ENCODE results near the gene GCSAM.

The GCSAM gene

GRCh38 chr3:112121577-112122547 lies 11.2 kb downstream of the GCSAM start:
- no peak overlapping the region for H3K4me3 ChIP-seq (ENCODE audit: low read depth in 1 of 5, low read length in 5 of 5)
- no peaks in the 10 kb centered on the region for H3K36me3 ChIP-seq (ENCODE audit: control insufficient read depth in 5 of 5, insufficient read depth in 5 of 5, low read length in 5 of 5)
- H3K9ac ChIP-seq (ENCODE audit: low read length in 5 of 5), result no peak overlapping the region
- no peaks in the 10 kb centered on the region for H3K27me3 ChIP-seq (ENCODE audit: control insufficient read depth in 5 of 5, insufficient read depth in 4 of 5, low read length in 5 of 5)
- H3K27ac ChIP-seq (ENCODE audit: low read depth, low read length), result no peak overlapping the region
- peaks cover 0 to 19% (median 0%) of the 10 kb centered on the region in 5 donors for H3K4me1 ChIP-seq (ENCODE audit: control insufficient read depth in 5 of 5, insufficient read depth in 5 of 5, low read length in 5 of 5)
- H3K9me3 ChIP-seq (ENCODE audit: control insufficient read depth in 5 of 5, low read length in 5 of 5), result no peaks in the 10 kb centered on the region

GRCh38 chr3:112119962-112120836 lies 12.8 kb downstream of the GCSAM start:
- Histone ChIP-seq H3K36me3 (ENCODE audit: control insufficient read depth in 5 of 5, insufficient read depth in 5 of 5, low read length in 5 of 5) (no peaks in the 10 kb centered on the region), H3K9me3 (ENCODE audit: control insufficient read depth in 5 of 5, low read length in 5 of 5) (no peaks in the 10 kb centered on the region), H3K4me1 (ENCODE audit: control insufficient read depth in 5 of 5, insufficient read depth in 5 of 5, low read length in 5 of 5) (peaks cover 0 to 25% (median 0%) of the 10 kb centered on the region in 5 donors), H3K27me3 (ENCODE audit: control insufficient read depth in 5 of 5, insufficient read depth in 4 of 5, low read length in 5 of 5) (no peaks in the 10 kb centered on the region), H3K27ac (ENCODE audit: low read depth, low read length) (no peak overlapping the region), H3K4me3 (ENCODE audit: low read depth in 1 of 5, low read length in 5 of 5) (no peak overlapping the region), H3K9ac (ENCODE audit: low read length in 5 of 5) (no peak overlapping the region)

DNA sequence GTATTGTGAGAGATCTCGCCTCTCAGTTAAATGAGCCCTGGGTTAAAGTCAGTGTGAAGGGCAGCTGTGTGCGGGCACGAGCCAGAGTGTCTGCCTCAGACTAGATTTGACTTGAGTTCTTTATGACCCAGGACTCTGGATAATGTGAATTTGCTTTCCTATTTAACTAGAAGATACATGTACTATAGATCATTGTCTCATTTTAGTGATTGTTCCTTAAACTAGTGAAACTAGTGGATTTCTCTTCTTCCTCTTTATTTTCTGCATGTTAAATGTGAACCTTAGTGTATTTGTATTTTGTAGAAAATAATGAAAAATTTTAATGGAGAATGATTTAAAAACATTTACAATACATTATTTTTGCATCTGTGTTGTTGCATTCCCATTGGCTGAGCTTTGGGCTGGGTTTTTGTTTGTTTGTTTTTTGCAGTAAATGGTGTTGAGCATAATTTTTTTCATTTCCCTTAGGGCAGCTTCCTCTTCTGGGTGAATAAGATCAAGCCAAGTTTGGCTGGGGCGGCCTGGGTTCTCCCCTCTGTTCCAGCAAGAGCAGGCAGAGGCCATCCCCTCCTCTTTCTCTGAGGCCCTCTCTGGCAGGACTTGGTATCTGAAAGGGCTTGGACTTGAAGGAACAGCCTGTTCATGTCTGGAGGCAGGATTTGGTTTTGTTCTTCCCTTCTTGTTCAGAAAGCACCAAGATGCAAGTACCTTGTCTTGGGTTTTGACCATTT lies 15.0 kb downstream of the GCSAM start:
- no peaks in the 10 kb centered on the region for H3K9me3 ChIP-seq (ENCODE audit: control insufficient read depth in 5 of 5, low read length in 5 of 5)
- H3K36me3 ChIP-seq (ENCODE audit: control insufficient read depth in 5 of 5, insufficient read depth in 5 of 5, low read length in 5 of 5), result no peaks in the 10 kb centered on the region
- no peaks in the 10 kb centered on the region for H3K27me3 ChIP-seq (ENCODE audit: control insufficient read depth in 5 of 5, insufficient read depth in 4 of 5, low read length in 5 of 5)
- no peak overlapping the region for H3K9ac ChIP-seq (ENCODE audit: low read length in 5 of 5)
- no peak overlapping the region for H3K4me3 ChIP-seq (ENCODE audit: low read depth in 1 of 5, low read length in 5 of 5)
- peaks cover 0 to 25% (median 0%) of the 10 kb centered on the region in 5 donors for H3K4me1 ChIP-seq (ENCODE audit: control insufficient read depth in 5 of 5, insufficient read depth in 5 of 5, low read length in 5 of 5)
- no peak overlapping the region for H3K27ac ChIP-seq (ENCODE audit: low read depth, low read length)

DNA sequence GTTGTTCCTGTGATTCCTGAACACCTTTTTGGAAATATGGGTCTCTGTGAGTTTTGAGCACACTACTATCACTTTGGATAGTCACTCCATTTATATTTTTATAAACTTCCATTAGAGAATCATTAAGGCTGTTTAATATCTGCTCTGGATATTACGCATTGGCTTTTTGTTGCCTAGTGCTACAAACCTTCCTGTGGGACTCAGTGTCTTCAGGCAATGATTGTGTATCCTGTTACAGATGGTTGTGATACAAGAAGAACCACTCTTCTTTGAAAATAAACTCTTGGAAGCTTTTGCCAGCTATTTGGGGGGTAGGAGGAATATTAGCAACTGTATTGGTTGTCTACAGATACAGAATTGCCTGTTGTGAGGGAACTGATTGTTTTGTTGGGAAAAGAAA lies 15.6 kb downstream of the GCSAM start:
- Histone ChIP-seq H3K9ac (ENCODE audit: low read length in 5 of 5) (peak overlapping the region in 1 of 5 donors; percentile 4), H3K36me3 (ENCODE audit: control insufficient read depth in 5 of 5, insufficient read depth in 5 of 5, low read length in 5 of 5) (no peaks in the 10 kb centered on the region), H3K9me3 (ENCODE audit: control insufficient read depth in 5 of 5, low read length in 5 of 5) (no peaks in the 10 kb centered on the region), H3K4me3 (ENCODE audit: low read depth in 1 of 5, low read length in 5 of 5) (no peak overlapping the region), H3K27ac (ENCODE audit: low read depth, low read length) (no peak overlapping the region), H3K27me3 (ENCODE audit: control insufficient read depth in 5 of 5, insufficient read depth in 4 of 5, low read length in 5 of 5) (no peaks in the 10 kb centered on the region), H3K4me1 (ENCODE audit: control insufficient read depth in 5 of 5, insufficient read depth in 5 of 5, low read length in 5 of 5) (peaks cover 0 to 25% (median 0%) of the 10 kb centered on the region in 5 donors)

DNA sequence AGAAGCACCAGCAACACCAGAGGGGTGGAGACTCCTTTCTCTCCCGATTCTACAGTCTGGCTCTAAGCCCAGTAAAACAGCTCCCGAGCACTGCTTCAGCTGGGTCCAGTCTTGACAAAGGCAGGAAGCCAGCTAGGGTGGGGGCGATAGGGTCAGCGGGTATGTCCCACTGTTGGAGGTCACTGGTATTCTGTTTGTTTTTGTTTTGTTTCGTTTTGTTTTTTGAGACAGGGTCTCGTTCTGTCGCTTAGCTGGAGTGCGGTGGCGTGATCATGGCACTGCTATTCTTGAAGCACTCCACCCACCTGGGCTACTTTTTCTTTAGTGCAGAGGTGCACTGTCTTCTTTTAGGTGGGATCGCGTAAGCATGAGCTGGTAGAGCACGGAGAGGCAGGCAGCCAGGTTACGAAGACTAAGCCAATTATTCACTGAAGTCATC lies 16.3 kb downstream of the GCSAM start:
- Histone ChIP-seq H3K4me3 (ENCODE audit: low read depth in 1 of 5, low read length in 5 of 5) (peak overlapping the region; percentile 13 to 62 (median 57)), H3K9me3 (ENCODE audit: control insufficient read depth in 5 of 5, low read length in 5 of 5) (no peaks in the 10 kb centered on the region), H3K27me3 (ENCODE audit: control insufficient read depth in 5 of 5, insufficient read depth in 4 of 5, low read length in 5 of 5) (no peaks in the 10 kb centered on the region), H3K9ac (ENCODE audit: low read length in 5 of 5) (peak overlapping the region in 2 of 5 donors; percentile 4 to 31), H3K4me1 (ENCODE audit: control insufficient read depth in 5 of 5, insufficient read depth in 5 of 5, low read length in 5 of 5) (peaks cover 0 to 25% (median 0%) of the 10 kb centered on the region in 5 donors), H3K27ac (ENCODE audit: low read depth, low read length) (no peak overlapping the region), H3K36me3 (ENCODE audit: control insufficient read depth in 5 of 5, insufficient read depth in 5 of 5, low read length in 5 of 5) (no peaks in the 10 kb centered on the region)

GRCh38 chr3:112115806-112116383 lies 17.2 kb downstream of the GCSAM start:
- Histone ChIP-seq H3K36me3 (ENCODE audit: control insufficient read depth in 5 of 5, insufficient read depth in 5 of 5, low read length in 5 of 5) (no peaks in the 10 kb centered on the region), H3K4me3 (ENCODE audit: low read depth in 1 of 5, low read length in 5 of 5) (no peak overlapping the region), H3K9me3 (ENCODE audit: control insufficient read depth in 5 of 5, low read length in 5 of 5) (no peaks in the 10 kb centered on the region), H3K4me1 (ENCODE audit: control insufficient read depth in 5 of 5, insufficient read depth in 5 of 5, low read length in 5 of 5) (peaks cover 0 to 25% (median 5%) of the 10 kb centered on the region in 5 donors), H3K9ac (ENCODE audit: low read length in 5 of 5) (no peak overlapping the region), H3K27ac (ENCODE audit: low read depth, low read length) (no peak overlapping the region), H3K27me3 (ENCODE audit: control insufficient read depth in 5 of 5, insufficient read depth in 4 of 5, low read length in 5 of 5) (no peaks in the 10 kb centered on the region)

- H3K9ac ChIP-seq (ENCODE audit: low read length in 5 of 5), result no peak overlapping the region
- no peaks in the 10 kb centered on the region for H3K36me3 ChIP-seq (ENCODE audit: control insufficient read depth in 5 of 5, insufficient read depth in 5 of 5, low read length in 5 of 5)
- peaks cover 0 to 24% (median 5%) of the 10 kb centered on the region in 5 donors for H3K4me1 ChIP-seq (ENCODE audit: control insufficient read depth in 5 of 5, insufficient read depth in 5 of 5, low read length in 5 of 5)
- H3K9me3 ChIP-seq (ENCODE audit: control insufficient read depth in 5 of 5, low read length in 5 of 5), result no peaks in the 10 kb centered on the region
- H3K4me3 ChIP-seq (ENCODE audit: low read depth in 1 of 5, low read length in 5 of 5), result no peak overlapping the region
- H3K27ac ChIP-seq (ENCODE audit: low read depth, low read length), result no peak overlapping the region
- H3K27me3 ChIP-seq (ENCODE audit: control insufficient read depth in 5 of 5, insufficient read depth in 4 of 5, low read length in 5 of 5), result no peaks in the 10 kb centered on the region
Measured at GRCh38 chr3:112115161-112115739, 17.8 kb downstream of the GCSAM start.

- Histone ChIP-seq H3K4me1 (ENCODE audit: control insufficient read depth in 5 of 5, insufficient read depth in 5 of 5, low read length in 5 of 5) (peaks cover 0 to 19% (median 5%) of the 10 kb centered on the region in 5 donors), H3K27ac (ENCODE audit: low read depth, low read length) (no peak overlapping the region), H3K4me3 (ENCODE audit: low read depth in 1 of 5, low read length in 5 of 5) (no peak overlapping the region), H3K9ac (ENCODE audit: low read length in 5 of 5) (no peak overlapping the region), H3K9me3 (ENCODE audit: control insufficient read depth in 5 of 5, low read length in 5 of 5) (no peaks in the 10 kb centered on the region), H3K36me3 (ENCODE audit: control insufficient read depth in 5 of 5, insufficient read depth in 5 of 5, low read length in 5 of 5) (no peaks in the 10 kb centered on the region), H3K27me3 (ENCODE audit: control insufficient read depth in 5 of 5, insufficient read depth in 4 of 5, low read length in 5 of 5) (no peaks in the 10 kb centered on the region)
Measured at GRCh38 chr3:112114576-112115160, 18.4 kb downstream of the GCSAM start.
